ENCODE results near the gene KCNIP1. TPM values are rescaled to one million over a fixed set of nuclear protein-coding genes. Genes with fewer than 3 reads are reported as not detected.

Gene KCNIP1
- total RNA-seq, 2 experiments from 2014 or later: not detected

- no peak overlapping the region for H3K27ac Mint-ChIP-seq
- H3K27me3 Mint-ChIP-seq (ENCODE audit: low read depth): peaks cover 15% of the 10 kb centered on the region
- H3K4me3 Mint-ChIP-seq: no peak overlapping the region
- ATAC-seq (no peak), DNase-seq (no peak)
- H3K36me3 Mint-ChIP-seq (ENCODE audit: low read depth): no peaks in the 10 kb centered on the region
- no peaks in the 10 kb centered on the region for H3K4me1 Mint-ChIP-seq (ENCODE audit: low read depth)
- POLR2A ChIA-PET: no interaction called here
- H3K9me3 Mint-ChIP-seq (ENCODE audit: insufficient read depth): no peaks in the 10 kb centered on the region
- CTCF ChIA-PET: no interaction called here
Measured at GRCh38 chr5:170584003-170584402, 80.2 kb downstream of the KCNIP1 start.

GRCh38 chr5:170584450-170585058 is 80.7 kb downstream of the KCNIP1 start:
- ATAC-seq: no peak
- Mint-ChIP-seq H3K27ac (no peak overlapping the region), H3K4me1 (ENCODE audit: low read depth) (no peaks in the 10 kb centered on the region), H3K4me3 (no peak overlapping the region), H3K27me3 (ENCODE audit: low read depth) (peaks cover 17% of the 10 kb centered on the region), H3K9me3 (ENCODE audit: insufficient read depth) (no peaks in the 10 kb centered on the region), H3K36me3 (ENCODE audit: low read depth) (no peaks in the 10 kb centered on the region)
- CTCF ChIA-PET: no interaction called here
- DNase-seq: no peak
- POLR2A ChIA-PET: no interaction called here

DNA sequence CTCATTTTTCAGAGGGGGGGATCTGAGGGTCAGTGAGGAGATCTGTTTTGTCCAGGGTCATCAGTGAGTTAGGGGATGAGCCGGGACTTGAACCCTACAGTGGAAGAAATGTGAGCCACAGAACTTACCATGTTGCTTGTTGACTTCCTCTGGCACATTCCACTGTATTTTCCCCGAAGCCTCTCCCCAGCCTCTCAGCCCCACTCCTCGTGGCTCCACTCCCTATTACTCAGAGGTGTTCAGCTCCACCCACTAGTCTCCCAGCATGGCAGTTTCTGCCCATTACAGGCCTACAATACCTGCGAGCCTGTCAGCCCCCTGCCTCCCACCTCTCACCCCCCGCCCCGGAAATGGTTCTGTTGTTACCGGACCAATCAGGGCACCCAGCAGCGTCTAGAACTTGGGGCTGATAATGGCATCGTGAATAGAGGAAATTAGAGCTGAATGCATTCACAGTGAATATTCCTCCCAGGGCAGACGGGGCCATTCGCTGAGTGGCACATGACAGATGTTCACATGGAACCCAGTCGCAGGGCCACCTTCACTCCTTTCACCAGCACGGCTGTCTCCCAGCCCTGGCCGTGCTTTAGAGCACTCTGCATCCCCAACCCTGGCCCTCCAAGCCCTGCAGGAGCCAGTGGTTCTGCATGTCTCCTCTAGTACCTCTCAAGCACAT is 81.6 kb downstream of the KCNIP1 start:
- no peaks in the 10 kb centered on the region for H3K9me3 Mint-ChIP-seq (ENCODE audit: insufficient read depth)
- ATAC-seq (no peak), DNase-seq (no peak)
- ChIA-PET CTCF (no interaction called here), POLR2A (no interaction called here)
- H3K27ac Mint-ChIP-seq: no peak overlapping the region
- H3K27me3 Mint-ChIP-seq (ENCODE audit: low read depth): peaks cover 17% of the 10 kb centered on the region
- no peaks in the 10 kb centered on the region for H3K36me3 Mint-ChIP-seq (ENCODE audit: low read depth)
- H3K4me1 Mint-ChIP-seq (ENCODE audit: low read depth): no peaks in the 10 kb centered on the region
- no peak overlapping the region for H3K4me3 Mint-ChIP-seq

DNA sequence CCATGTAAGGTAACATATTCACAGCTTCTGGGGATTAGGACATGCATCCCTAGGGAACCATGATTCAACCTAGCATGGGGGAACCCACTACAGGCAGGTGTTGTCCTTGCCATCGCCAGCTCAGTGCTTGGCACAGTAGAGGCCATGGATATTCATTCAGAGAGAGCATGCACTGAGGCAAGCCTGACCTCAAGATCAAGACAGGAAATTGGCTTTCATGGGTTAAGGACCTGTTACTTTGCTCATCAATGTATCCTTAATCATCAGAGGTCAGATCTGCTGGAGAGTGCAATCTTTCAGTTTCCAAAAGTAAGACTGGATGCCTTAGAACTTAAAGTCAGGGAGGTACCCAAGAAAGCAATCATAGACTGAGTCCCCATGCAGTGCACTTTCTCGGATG is 84.0 kb downstream of the KCNIP1 start:
- POLR2A ChIA-PET: no interaction called here
- DNase-seq (no peak), ATAC-seq (no peak)
- H3K9me3 Mint-ChIP-seq (ENCODE audit: insufficient read depth): no peaks in the 10 kb centered on the region
- peaks cover 12% of the 10 kb centered on the region for H3K27me3 Mint-ChIP-seq (ENCODE audit: low read depth)
- no peak overlapping the region for H3K4me3 Mint-ChIP-seq
- no peak overlapping the region for H3K27ac Mint-ChIP-seq
- CTCF ChIA-PET: no interaction called here
- H3K36me3 Mint-ChIP-seq (ENCODE audit: low read depth): no peaks in the 10 kb centered on the region
- no peaks in the 10 kb centered on the region for H3K4me1 Mint-ChIP-seq (ENCODE audit: low read depth)

DNA sequence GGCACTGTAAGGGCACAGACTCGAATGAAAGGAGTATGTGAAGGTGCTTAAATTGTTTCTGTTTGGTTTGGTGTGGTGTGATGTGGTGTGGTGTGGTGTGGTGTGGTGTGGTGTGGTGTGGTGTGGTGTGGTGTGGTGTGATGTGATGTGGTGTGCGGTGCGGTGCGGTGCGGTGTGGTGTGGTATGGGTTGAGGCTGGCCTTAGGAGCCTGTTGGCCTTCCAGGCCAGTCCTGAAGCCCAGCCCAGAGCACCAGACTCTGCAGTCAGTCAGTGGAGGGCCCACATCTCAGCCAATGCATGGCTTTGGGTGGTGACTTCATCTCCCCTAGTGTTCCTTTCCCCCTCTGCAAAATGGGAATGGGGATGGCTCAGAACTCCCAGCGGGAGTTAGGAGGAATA is 85.8 kb downstream of the KCNIP1 start:
- CTCF ChIA-PET: no interaction called here
- Mint-ChIP-seq H3K36me3 (ENCODE audit: low read depth) (no peaks in the 10 kb centered on the region), H3K9me3 (ENCODE audit: insufficient read depth) (no peaks in the 10 kb centered on the region), H3K4me3 (no peak overlapping the region), H3K4me1 (ENCODE audit: low read depth) (no peaks in the 10 kb centered on the region), H3K27ac (no peak overlapping the region), H3K27me3 (ENCODE audit: low read depth) (peaks cover 6% of the 10 kb centered on the region)
- POLR2A ChIA-PET: no interaction called here
- no peak for ATAC-seq
- DNase-seq: no peak

DNA sequence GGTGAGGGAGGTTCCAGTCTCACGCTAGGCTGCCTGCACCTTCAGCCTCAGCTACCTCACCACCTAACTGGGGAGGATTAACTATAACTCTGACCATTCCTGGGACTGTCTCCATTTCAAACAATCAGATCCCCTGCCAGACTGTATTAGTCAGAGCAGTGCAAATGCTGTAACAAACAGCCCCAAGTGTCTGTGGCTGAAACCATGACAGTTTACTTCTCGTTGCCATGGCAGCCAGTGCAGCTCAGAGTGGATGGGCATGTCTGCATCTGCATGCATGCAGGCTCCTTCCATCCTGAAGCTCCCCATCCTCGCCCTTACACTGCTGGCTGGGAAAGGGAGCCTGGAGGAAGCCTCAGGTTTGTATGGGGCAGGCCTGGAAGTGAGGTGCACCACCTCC is 86.7 kb downstream of the KCNIP1 start:
- POLR2A ChIA-PET: no interaction called here
- CTCF ChIA-PET: no interaction called here
- no peak for DNase-seq
- Mint-ChIP-seq H3K4me1 (ENCODE audit: low read depth) (no peaks in the 10 kb centered on the region), H3K4me3 (no peak overlapping the region), H3K27me3 (ENCODE audit: low read depth) (peaks cover 6% of the 10 kb centered on the region), H3K9me3 (ENCODE audit: insufficient read depth) (no peaks in the 10 kb centered on the region), H3K36me3 (ENCODE audit: low read depth) (no peaks in the 10 kb centered on the region), H3K27ac (no peak overlapping the region)
- ATAC-seq: no peak

DNA sequence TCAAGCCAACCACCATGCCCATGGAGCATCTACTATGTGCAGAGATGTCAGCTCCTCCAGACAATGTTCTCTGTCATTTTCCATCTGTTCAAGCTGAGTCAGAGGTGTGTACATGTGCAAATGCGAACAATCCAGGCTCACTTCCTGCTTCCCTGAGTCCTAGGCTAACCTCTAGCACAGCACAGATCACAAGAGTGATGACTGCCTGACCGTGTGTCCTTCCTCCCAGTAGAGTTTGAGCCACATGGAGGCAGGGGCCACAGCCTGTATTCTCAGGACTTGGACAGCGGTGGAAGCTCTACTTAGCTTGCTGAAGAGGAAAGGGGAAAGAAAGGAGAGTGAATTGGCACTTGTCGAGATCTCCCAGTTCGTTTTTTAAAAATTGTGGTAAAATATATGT is 87.2 kb downstream of the KCNIP1 start:
- no peak for DNase-seq
- peaks cover 7% of the 10 kb centered on the region for H3K27me3 Mint-ChIP-seq (ENCODE audit: low read depth)
- no peak for ATAC-seq
- H3K4me3 Mint-ChIP-seq: no peak overlapping the region
- ChIA-PET CTCF (no interaction called here), POLR2A (no interaction called here)
- no peak overlapping the region for H3K27ac Mint-ChIP-seq
- H3K9me3 Mint-ChIP-seq (ENCODE audit: insufficient read depth): no peaks in the 10 kb centered on the region
- no peaks in the 10 kb centered on the region for H3K4me1 Mint-ChIP-seq (ENCODE audit: low read depth)
- no peaks in the 10 kb centered on the region for H3K36me3 Mint-ChIP-seq (ENCODE audit: low read depth)

DNA sequence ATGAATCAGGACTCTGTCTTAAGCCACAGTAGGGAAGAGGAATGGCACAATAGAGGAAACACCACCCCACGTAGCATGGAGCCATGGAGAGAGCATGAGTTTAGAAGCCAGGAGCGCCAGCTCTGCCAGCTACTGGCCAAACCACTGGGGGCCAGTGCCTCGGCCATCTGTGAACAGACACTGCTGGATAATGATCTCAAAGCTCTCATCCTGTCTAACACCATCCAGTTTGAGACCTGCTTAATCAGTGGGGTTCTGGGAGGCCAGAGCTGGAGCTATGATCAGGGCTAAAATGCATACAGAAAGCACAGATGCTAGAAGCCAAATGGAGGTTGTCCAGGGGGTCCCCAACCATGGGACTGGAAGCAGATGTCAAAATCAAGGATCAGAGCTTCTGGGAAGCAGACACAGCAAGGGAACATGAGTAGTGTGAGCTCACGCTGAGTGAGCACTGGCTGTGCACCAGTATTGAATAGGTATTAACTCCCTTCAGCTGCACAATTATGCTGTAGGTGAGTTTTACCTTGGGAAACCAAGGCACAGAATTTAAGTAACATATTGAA is 92.7 kb downstream of the KCNIP1 start:
- ATAC-seq (no peak), DNase-seq (no peak)
- POLR2A ChIA-PET: no interaction called here
- Mint-ChIP-seq H3K27ac (no peak overlapping the region), H3K9me3 (ENCODE audit: insufficient read depth) (no peaks in the 10 kb centered on the region), H3K4me3 (no peak overlapping the region), H3K36me3 (ENCODE audit: low read depth) (no peaks in the 10 kb centered on the region), H3K27me3 (ENCODE audit: low read depth) (peaks cover 9% of the 10 kb centered on the region), H3K4me1 (ENCODE audit: low read depth) (peaks cover 23% of the 10 kb centered on the region)
- CTCF ChIA-PET: interaction anchor here (1.0 to 2.5 kb wide), 3 partner anchors 13 to 42 kb away, joined by 3 to 6 read pairs (median 5); no protein-coding TSS in a partner anchor

DNA sequence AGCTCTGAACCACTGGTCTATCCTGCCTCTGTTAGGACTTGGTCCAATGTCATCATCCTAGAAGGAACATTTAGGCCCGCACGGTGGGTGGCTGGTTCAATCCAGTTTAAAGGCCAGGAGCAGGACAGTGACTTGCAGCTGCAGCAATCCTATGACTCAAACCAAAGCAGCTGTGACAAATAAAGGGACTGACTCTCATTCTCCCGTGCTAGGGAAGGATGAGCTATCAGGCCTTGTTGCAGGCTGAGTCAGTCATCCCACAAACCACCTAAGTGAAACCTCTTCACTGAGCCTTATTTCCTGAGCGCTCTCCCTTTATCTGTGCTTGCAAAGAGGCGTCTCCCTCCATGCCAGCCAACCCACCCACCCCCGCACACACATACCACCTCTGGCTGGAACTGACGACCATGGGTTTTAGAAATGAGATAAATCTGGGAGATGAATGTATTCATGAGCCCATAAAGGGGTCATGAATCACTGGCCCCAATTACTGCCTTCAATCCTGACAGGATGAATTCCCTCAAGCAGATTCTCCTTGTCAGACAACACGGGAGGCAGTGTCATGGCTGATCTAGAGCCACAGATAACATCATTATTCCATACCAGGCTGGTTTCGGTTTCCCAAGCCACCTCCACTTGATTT is 93.4 kb downstream of the KCNIP1 start:
- Mint-ChIP-seq H3K4me1 (ENCODE audit: low read depth) (peaks cover 23% of the 10 kb centered on the region), H3K36me3 (ENCODE audit: low read depth) (no peaks in the 10 kb centered on the region), H3K27me3 (ENCODE audit: low read depth) (peaks cover 9% of the 10 kb centered on the region), H3K4me3 (no peak overlapping the region), H3K9me3 (ENCODE audit: insufficient read depth) (no peaks in the 10 kb centered on the region), H3K27ac (no peak overlapping the region)
- DNase-seq: peak; percentile 41
- ChIA-PET POLR2A (no interaction called here), CTCF (interaction anchor here (0.8 to 1.2 kb wide), 2 partner anchors 36 to 163 kb away, joined by 3 to 6 read pairs; no protein-coding TSS in a partner anchor)
- peak; percentile 75 for ATAC-seq

- ATAC-seq: no peak
- Mint-ChIP-seq H3K27ac (no peak overlapping the region), H3K27me3 (ENCODE audit: low read depth) (peaks cover 9% of the 10 kb centered on the region), H3K9me3 (ENCODE audit: insufficient read depth) (no peaks in the 10 kb centered on the region), H3K4me1 (ENCODE audit: low read depth) (peaks cover 23% of the 10 kb centered on the region), H3K4me3 (no peak overlapping the region), H3K36me3 (ENCODE audit: low read depth) (no peaks in the 10 kb centered on the region)
- no peak for DNase-seq
- CTCF ChIA-PET: interaction anchor here (0.8 to 1.2 kb wide), 2 partner anchors 36 to 163 kb away, joined by 3 to 6 read pairs; no protein-coding TSS in a partner anchor
- POLR2A ChIA-PET: interaction anchor here (0.7 kb wide), 1 partner anchor 19 kb away, joined by 3 read pairs; no protein-coding TSS in a partner anchor
Measured at GRCh38 chr5:170597872-170598271, 94.1 kb downstream of the KCNIP1 start.

DNA sequence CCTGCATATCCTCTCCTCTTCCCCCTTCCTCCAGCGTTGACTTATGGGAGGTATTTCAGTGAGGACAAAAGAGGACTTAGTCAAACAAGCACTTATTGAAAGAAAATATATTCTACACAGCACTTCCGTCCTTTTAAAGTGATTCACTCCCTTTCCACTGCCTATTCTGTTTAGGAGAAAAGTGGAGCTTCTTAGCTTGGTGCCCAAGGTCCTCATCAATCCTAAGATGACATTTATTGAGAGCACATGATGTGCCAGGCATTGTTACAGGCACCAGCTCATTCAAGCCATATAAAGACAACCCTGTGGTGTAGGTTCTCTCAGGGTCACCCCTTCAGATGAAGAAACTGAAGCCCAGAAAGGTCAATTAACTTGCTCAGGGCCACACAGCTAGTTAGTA is 95.9 kb downstream of the KCNIP1 start:
- ChIA-PET POLR2A (no interaction called here), CTCF (interaction anchor here (1.4 to 1.8 kb wide), 2 partner anchors 33 to 180 kb away, joined by 3 to 7 read pairs; no protein-coding TSS in a partner anchor)
- ATAC-seq: no peak
- Mint-ChIP-seq H3K27me3 (ENCODE audit: low read depth) (peaks cover 9% of the 10 kb centered on the region), H3K4me1 (ENCODE audit: low read depth) (peaks cover 23% of the 10 kb centered on the region), H3K9me3 (ENCODE audit: insufficient read depth) (no peaks in the 10 kb centered on the region), H3K36me3 (ENCODE audit: low read depth) (no peaks in the 10 kb centered on the region), H3K4me3 (no peak overlapping the region), H3K27ac (no peak overlapping the region)
- no peak for DNase-seq

GRCh38 chr5:170601619-170602018 is 97.8 kb downstream of the KCNIP1 start:
- CTCF ChIA-PET: no interaction called here
- Mint-ChIP-seq H3K4me1 (ENCODE audit: low read depth) (peaks cover 21% of the 10 kb centered on the region), H3K4me3 (no peak overlapping the region), H3K27ac (no peak overlapping the region), H3K9me3 (ENCODE audit: insufficient read depth) (no peaks in the 10 kb centered on the region), H3K27me3 (ENCODE audit: low read depth) (peaks cover 6% of the 10 kb centered on the region), H3K36me3 (ENCODE audit: low read depth) (no peaks in the 10 kb centered on the region)
- ATAC-seq (no peak), DNase-seq (no peak)
- POLR2A ChIA-PET: no interaction called here

Measured in activated CD8-positive, alpha-beta T cell treated with anti-CD3 and anti-CD28 coated beads, Interleukin-2, amount 10 ng/mL, durations not matched to agents 7 days and 5 days (primary cell).